HCEC 1CT (cell line): Measurements from ENCODE around the gene PTPRN2.
"Not testable (repeated sequence)": the region's sequence is repeated elsewhere in the genome, so short reads cannot be mapped to it uniquely, and the experiment has no call there.

Experiments used
- DNase-seq: peaks from one replicate; pipeline ENCODE4 v3.0.0-alpha.2; 2017

PTPRN2 gene

DNA sequence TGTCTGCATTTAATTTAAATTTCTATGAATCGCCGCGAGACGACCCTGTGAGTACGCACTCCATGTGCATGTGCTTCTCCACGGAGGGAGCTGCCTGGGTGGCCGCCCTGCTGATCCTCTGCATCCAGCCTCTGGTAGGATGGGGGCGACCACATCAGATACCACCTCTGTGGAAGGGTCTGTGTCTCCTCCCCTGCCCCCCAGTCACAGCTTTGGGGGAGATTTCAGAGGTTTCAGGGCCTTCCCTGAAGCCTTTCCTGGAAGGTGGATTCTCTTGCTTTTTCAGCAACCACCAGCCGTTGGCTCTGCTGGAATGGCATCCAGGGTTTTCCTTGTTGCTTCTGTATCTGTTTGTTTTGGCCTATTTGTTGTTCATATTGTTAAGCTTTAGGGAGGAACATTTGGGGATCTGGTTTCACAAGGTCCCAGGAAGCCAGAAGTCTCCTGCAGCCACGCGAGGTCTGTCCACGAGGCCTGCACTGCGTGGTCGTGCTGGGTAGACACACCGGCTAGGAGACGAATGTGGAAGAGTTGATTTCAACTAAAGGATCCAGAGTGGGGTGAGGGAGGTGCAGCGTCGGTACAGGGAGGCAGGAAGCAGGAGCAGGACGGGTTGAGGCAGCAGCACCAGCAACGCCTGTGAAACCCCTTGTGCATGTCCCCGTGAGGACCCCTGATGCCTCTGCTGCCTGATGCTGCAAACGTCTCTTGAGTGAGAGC, 329.1 kb downstream of the PTPRN2 start:
- no peak for DNase-seq

GRCh38 chr7:158257516-158258410, 329.9 kb downstream of the PTPRN2 start:
- DNase-seq, result no peak

- DNase-seq, result no peak
These were observed 330.6 kb downstream of the PTPRN2 start for GRCh38 chr7:158257001-158257400.

GRCh38 chr7:158256091-158256816, 331.4 kb downstream of the PTPRN2 start:
- no peak for DNase-seq

GRCh38 chr7:158255558-158255957, 332.1 kb downstream of the PTPRN2 start:
- no peak for DNase-seq

DNA sequence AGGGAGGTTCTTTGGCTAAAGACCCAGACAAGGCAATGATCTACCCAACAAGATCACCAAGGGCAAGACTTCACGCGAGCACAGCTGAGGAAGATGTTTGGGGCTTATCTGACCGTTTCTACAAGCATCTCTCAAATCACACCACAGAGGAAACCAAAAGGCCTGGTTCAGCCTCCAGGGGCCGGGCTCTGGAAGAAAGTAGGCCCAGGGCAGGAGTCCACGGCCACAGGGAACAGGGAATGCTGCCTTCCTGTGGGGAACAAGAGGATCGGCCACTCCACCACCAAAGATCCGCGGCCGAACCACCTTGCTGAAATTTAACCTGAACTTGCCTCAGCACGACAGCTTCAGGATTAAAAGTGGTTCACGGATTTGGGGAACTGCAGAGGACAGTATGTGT, 332.5 kb downstream of the PTPRN2 start:
- no peak for DNase-seq

DNA sequence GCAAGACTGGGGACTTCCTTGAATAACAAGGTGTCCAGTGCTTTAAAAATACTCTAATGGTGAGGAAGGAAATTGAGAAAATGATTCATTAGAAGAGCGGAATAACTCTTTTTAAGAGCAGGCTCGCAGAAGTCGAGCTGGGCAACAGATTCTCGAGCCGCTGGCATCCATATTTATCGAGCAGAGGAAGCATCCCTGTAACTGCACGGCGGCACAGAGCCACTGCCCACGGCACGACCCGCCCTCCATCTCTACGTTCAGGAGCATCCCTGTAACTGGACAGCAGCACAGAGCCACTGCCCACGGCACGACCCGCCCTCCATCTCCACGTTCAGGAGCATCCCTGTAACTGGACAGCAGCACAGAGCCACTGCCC, 334.0 kb downstream of the PTPRN2 start:
- DNase-seq, result not testable (repeated sequence)

- no peak for DNase-seq
These were observed 334.6 kb downstream of the PTPRN2 start for GRCh38 chr7:158252837-158253669.

DNA sequence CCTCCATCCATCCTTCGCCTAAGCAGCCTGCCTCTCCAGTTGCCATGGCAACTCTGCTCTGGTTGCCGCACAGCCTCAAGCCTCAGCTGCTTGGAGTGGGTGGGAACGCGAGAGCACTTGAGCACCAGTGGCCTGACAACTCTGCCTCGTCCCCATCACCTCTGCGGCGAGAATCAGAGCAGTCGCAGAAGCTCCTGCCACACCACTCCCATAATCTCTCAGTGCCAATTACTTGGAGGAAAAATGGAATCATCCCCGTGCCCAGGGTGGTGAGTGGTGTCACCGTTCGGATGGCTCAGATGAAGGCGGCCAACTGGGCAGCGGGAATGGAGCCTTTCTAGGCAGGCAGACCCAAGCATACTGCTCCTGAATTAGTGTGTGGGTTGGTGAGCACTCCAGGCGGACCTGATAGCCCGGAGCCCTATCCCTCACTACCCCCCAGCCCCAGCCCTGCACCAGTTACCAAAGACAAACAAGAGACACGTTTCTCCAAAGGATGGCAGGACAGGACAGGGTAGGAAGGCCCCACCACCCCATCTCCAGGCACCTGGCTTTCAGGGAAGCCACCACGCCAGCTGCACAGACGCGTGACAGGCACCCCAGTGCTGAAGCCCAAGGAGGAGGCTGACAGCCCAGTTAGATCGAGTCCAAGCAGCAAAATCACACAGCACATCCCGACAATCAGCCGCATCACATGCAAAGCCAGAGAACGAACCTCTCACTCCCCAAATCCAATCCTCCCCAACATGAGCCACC, 335.4 kb downstream of the PTPRN2 start:
- DNase-seq, result no peak

DNA sequence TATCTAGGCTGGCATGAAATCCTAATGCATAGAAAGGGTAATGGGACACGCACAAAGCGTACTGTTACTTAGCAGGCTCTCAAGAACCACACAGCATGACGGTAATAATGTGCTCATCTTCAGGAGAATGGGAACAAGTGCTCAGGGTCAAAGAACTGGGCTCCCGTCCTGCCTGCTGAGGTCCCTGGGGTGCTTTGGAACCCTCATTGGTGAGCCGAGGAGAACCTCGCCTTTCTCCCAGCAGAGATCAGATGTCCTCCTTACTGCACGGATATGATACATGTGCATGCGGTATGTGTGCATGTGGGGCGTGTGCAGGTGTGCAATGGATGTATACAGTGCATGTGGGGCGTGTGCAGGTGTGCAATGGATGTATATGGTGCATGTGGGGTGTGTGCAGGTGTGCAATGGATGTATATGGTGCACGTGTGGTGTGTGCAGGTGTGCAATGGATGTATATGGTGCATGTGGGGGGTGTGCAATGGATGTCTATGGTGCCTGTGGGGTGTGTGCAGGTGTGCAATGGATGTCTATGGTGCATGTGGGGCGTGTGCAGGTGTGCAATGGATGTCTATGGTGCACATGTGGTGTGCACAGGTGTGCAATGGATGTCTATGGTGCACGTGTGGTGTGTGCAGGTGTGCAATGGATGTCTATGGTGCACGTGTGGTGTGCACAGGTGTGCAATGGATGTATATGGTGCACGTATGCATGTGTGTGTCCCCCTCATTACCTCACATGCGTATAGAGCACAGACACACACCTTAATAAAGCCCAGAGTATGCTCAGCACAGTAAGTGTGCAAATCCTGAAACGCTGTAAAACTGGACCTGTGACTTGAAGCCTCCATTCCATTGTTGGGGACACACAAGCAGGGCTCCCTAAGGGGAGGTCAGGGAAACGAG, 336.3 kb downstream of the PTPRN2 start:
- no peak for DNase-seq

DNA sequence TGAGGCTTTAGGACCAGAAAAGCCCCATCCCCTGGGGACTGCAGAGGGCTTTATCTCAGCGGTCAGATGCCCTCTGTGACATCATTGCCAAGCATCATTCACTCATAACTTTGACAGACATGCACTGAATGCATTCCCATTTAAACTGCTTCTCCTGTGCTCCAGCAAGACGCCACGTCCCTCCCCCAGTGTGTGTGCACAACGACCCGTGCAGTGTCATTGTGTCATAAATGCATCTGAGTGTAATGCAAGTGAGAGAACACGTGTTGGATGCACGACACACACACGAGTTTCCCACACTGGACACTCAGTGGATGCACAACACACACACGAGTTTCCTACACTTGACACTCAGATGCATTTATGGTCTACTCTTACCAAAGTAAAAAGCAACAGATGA, 337.9 kb downstream of the PTPRN2 start:
- DNase-seq, result no peak

- no peak for DNase-seq
These were observed 338.8 kb downstream of the PTPRN2 start for GRCh38 chr7:158248816-158249215.

- DNase-seq, result no peak
These were observed 339.7 kb downstream of the PTPRN2 start for GRCh38 chr7:158247758-158248487.

DNA sequence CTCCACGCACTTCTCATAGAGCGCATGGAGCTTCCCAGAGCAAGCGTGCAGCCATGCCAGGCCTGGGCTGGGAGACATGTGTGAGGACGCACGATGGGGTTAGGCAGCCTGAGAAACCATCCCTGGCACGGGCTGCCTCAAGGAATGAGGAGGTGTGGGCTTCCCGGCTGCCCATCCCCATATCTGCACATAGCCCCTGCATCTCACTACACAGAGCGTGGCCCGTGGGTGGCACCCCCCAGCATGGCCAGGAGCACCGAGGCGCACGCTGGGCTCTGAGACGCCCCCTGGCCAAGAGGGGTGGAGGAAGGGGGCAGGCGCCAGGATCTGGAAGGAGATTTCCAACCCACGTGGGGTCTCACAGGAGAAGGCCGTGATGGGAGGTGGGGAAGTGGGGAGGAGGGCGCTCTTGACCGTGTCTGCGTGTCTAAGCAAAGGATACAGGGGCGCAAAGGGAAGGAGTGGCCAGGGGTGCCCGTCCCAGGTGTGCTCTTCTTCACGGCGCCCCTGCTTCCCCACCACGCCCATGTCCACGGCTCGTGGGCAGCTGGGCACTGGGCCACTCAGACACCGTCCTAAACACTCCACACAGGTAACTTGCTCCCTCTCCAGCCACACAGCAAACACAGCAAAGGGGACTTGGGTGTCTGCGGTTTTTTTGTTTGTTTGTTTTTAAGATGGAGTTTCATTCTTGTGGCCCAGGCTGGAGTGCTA, 340.5 kb downstream of the PTPRN2 start:
- no peak for DNase-seq

DNA sequence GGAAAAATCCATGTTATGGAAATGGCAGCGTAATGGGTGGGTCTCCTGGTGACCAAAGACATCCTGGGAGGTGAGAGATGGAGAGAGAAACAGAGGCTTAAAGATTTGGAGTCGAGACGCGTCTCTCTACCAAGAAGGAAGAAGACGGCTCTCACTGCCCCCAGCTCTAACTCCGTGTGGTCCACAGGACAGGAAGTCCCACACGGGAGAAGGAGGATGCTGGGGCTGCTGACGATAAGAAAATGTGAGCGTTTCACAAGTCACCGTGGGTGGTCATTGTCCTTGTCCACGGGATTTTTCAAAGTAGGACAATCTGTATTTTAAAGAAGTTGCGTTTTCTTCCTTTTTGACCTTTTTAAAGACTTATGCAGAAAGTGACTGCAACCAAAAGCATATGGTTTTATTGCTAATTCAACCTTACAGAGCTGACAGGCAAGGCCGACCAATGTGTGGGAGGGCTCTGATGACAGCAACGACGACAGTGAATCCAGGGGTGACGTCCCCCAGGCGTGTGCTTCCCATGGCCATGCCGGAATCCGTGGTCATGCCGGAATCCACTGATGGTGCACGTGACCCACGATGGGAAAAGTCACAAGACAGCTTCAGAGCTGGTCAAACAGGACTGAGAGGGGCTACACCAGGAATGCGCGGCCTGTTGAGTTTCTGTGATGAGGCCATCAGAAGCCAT, 341.2 kb downstream of the PTPRN2 start:
- DNase-seq, result no peak

- DNase-seq, result no peak
These were observed 341.9 kb downstream of the PTPRN2 start for GRCh38 chr7:158245724-158246041.

GRCh38 chr7:158244873-158245723, 342.5 kb downstream of the PTPRN2 start:
- no peak for DNase-seq

GRCh38 chr7:158244430-158244829, 343.2 kb downstream of the PTPRN2 start:
- DNase-seq, result no peak
